Cardiac fibroblast (primary cell): Measurements from ENCODE around the gene SP140.

ENCODE experiments used
- DNase-seq, 2 donors: peaks; one replicate each; pipeline versions ENCODE4 v3.0.0 to v3.0.0-alpha.2; 2010; ENCODE audit warnings: low read depth in 2 of 2
- H3K4me3 ChIP-seq, 2 donors: replicated peaks in 1 of 2; 1 replicate in 1 of 2; 2 replicates in 1 of 2; pipeline ENCODE4 v1.5.1; 2011; ENCODE audit warnings: low read depth in 2 of 2, low read length in 2 of 2, mild to moderate bottlenecking in 2 of 2, moderate library complexity in 1 of 2
- CTCF ChIP-seq: IDR thresholded peaks from one replicate; pipeline ENCODE4 v1.5.1; 2011; ENCODE audit warnings: low read depth, mild to moderate bottlenecking, low read length, inconsistent platforms

The SP140 gene

GRCh38 chr2:230225486-230225885 lies at the start of gene SP140:
TSS of gene SP140 (plus strand) at chr2:230225736. CDS start at chr2:230225845, 109 bp downstream.
- H3K4me3 ChIP-seq, result no peak within 1 kb of the TSS
- TF ChIP-seq CTCF, result no peak
- DNase-seq, result no peak

DNA sequence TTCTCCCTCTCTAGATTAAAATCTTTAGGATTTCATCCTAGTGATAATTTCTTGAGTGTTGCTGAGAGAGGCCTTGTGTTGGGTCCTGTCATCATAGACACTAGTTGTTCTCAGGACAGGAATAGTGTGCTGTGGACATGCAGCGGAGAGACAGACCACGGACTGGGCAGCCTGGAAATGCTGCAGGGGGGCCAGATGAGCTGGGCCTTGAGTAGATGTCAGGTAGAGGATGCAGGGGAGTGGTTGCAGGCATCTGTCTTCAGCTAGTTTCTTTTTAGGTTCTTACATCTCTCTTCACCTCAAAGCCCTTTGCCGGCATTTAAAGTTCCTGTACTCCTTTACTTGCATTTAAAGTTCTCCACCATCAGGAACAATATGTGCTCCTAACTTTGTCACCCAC lies 48.5 kb upstream of the SP140 start:
- TF ChIP-seq CTCF, result no peak
- no peak for DNase-seq
- no peak overlapping the region for H3K4me3 ChIP-seq

DNA sequence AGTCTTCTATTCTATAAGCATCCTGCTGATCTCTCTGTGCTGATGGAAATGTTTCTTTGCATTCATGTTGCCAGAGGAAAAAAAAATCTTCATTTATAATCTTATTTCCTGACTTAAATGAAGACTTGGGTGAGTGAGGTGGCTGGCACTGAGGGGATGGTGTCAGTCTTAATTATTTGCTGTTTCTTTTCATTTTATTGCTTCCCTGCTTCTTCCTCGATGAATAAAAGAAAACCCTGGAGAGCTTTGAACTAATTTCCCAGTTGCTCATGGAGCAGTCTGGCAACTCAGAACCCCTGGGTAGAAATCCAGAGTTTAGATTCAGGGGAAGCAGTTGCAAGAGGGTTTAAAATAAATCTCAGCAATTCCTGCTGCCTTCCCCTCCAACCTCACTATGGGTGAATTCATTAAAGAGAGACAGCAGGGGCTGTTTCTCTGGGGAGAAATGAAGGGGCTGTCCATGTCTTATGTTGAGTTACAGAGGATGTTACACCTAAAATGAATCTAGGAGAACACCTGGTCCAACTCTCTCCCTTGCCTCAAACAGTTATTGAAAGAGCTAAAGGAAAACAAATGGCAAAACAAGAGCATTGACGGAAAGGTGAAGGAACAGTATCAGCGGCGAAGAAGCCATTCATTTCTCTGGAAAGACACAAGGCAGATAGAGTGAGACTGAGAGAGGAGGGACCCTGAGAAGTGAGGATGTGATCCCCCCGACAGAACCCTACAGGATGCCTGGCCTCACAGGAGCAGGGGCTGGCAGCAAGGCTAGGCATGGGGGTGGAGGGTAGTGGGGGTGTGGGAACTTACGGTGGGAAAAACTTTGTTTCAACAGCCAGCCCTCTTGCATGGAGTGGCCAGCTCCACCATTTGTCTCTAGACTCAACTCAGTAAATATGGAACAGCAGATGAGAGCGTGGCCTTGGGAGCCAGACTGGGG lies 46.7 kb upstream of the SP140 start:
- TF ChIP-seq CTCF, result no peak
- no peak overlapping the region for H3K4me3 ChIP-seq
- no peak for DNase-seq

DNA sequence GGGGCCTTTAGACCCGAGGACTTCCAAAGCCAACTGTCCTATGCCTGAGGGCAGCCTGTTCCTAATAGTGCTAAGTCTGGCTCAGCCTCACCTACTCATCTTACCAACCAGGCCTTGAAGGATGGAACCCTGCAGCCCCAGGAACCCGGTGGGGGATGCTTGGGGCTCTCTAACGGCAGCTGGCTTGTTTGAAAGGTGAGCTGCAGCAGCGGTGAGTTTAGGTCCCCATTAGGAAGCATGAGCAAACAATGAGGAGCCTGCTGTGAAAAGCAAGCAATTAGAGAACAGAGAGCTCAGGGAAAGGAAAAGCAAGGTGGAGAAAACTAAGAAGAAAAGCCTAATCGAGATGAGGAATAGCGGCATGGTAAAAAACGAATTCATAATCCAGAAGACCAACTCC lies 45.6 kb upstream of the SP140 start:
- no peak for DNase-seq
- no peak overlapping the region for H3K4me3 ChIP-seq
- TF ChIP-seq CTCF, result no peak

- H3K4me3 ChIP-seq, result no peak overlapping the region
- TF ChIP-seq CTCF, result no peak
- DNase-seq, result no peak
Observed at GRCh38 chr2:230181195-230181594, 44.3 kb upstream of the SP140 start.

GRCh38 chr2:230184727-230185578 lies 40.6 kb upstream of the SP140 start:
- TF ChIP-seq CTCF, result no peak
- DNase-seq, result no peak
- H3K4me3 ChIP-seq, result no peak overlapping the region
